ENCODE results near the gene CSF3R. TPM values are rescaled to one million over a fixed set of nuclear protein-coding genes. Genes with fewer than 3 reads are reported as not detected.

CSF3R gene
- total and polyA plus RNA-seq, 2 donors (not counting 1 experiment from before 2014, with no cell fraction given), result 0.30 to 6.3 TPM

GRCh38 chr1:36467700-36468455 is 14.8 kb downstream of the CSF3R start:
- Histone ChIP-seq H3K36me3 (replicated peaks in 1 of 2; ENCODE audit: control extremely low read depth in 1 of 2, control insufficient read depth in 1 of 2, extremely low read depth in 1 of 2, insufficient read depth in 2 of 2, low read length in 1 of 2) (no peaks in the 10 kb centered on the region), H3K9ac (ENCODE audit: low read length) (no peak overlapping the region), H3K4me1 (ENCODE audit: control insufficient read depth in 2 of 2, insufficient read depth in 2 of 2, low read length in 2 of 2) (peaks cover 11 to 17% of the 10 kb centered on the region in 2 donors), H2AFZ (ENCODE audit: insufficient read depth, low read depth, low read length, poor library complexity, severe bottlenecking) (no peak overlapping the region), H3K4me2 (replicated peaks; ENCODE audit: low read depth, low read length, poor library complexity, severe bottlenecking) (no peak overlapping the region), H4K20me1 (ENCODE audit: control insufficient read depth, insufficient read depth, low read length, poor library complexity, severe bottlenecking) (no peaks in the 10 kb centered on the region), H3K27ac (ENCODE audit: low read length in 2 of 2) (no peak overlapping the region), H3K9me3 (ENCODE audit: control extremely low read depth in 1 of 3, control insufficient read depth in 2 of 3, insufficient read depth in 1 of 3, low read length in 2 of 3) (no peaks in the 10 kb centered on the region), H3K79me2 (ENCODE audit: control insufficient read depth, insufficient read depth, low read length) (peaks cover 10% of the 10 kb centered on the region), H3K27me3 (replicated peaks in 1 of 4; ENCODE audit: control extremely low read depth in 1 of 4, control insufficient read depth in 3 of 4, insufficient read depth in 4 of 4, low read length in 3 of 4) (no peaks in the 10 kb centered on the region), H3K4me3 (ENCODE audit: control extremely low read depth in 1 of 5, extremely low read depth in 1 of 5, insufficient read depth in 1 of 5, low read depth in 2 of 5, low read length in 4 of 5) (no peak overlapping the region)
- Mint-ChIP-seq H3K27me3 (no peaks in the 10 kb centered on the region), H3K4me1 (peaks cover 19% of the 10 kb centered on the region), H3K4me3 (no peak overlapping the region), H3K9me3 (ENCODE audit: insufficient read depth) (no peaks in the 10 kb centered on the region), H3K27ac (no peak overlapping the region)
- ChIA-PET POLR2A (no interaction called here), CTCF (no interaction called here)
- intact Hi-C loops (cut with micrococcal nuclease), result no loop called here
- 97% methylated on average over 8 of the region's 10 CpGs for WGBS (ENCODE audit: insufficient coverage)
- TF ChIP-seq CTCF (IDR thresholded peaks at IDR 0.05) (no peak), EZH2 (IDR thresholded peaks at IDR 0.05; ENCODE audit: borderline replicate concordance, insufficient read depth, low read depth, low read length, poor library complexity, severe bottlenecking) (no peak)
- ATAC-seq (ENCODE audit: low read depth) (no peak), DNase-seq (no peak)

- peaks cover 23% of the 10 kb centered on the region for H3K4me1 Mint-ChIP-seq
- TF ChIP-seq CTCF (IDR thresholded peaks at IDR 0.05) (no peak), EZH2 (IDR thresholded peaks at IDR 0.05; ENCODE audit: borderline replicate concordance, insufficient read depth, low read depth, low read length, poor library complexity, severe bottlenecking) (no peak)
- H3K4me3 Mint-ChIP-seq, result no peak overlapping the region
- WGBS (ENCODE audit: insufficient coverage), result 94% methylated on average over 2 of the region's 4 CpGs
- Histone ChIP-seq H3K9me3 (ENCODE audit: control extremely low read depth in 1 of 3, control insufficient read depth in 2 of 3, insufficient read depth in 1 of 3, low read length in 2 of 3) (no peaks in the 10 kb centered on the region), H2AFZ (ENCODE audit: insufficient read depth, low read depth, low read length, poor library complexity, severe bottlenecking) (no peak overlapping the region), H3K36me3 (replicated peaks in 1 of 2; ENCODE audit: control extremely low read depth in 1 of 2, control insufficient read depth in 1 of 2, extremely low read depth in 1 of 2, insufficient read depth in 2 of 2, low read length in 1 of 2) (peaks cover 0 to 1% of the 10 kb centered on the region in 2 experiments), H3K4me3 (ENCODE audit: control extremely low read depth in 1 of 5, extremely low read depth in 1 of 5, insufficient read depth in 1 of 5, low read depth in 2 of 5, low read length in 4 of 5) (no peak overlapping the region), H3K79me2 (ENCODE audit: control insufficient read depth, insufficient read depth, low read length) (peaks cover 10% of the 10 kb centered on the region), H3K27me3 (replicated peaks in 1 of 4; ENCODE audit: control extremely low read depth in 1 of 4, control insufficient read depth in 3 of 4, insufficient read depth in 4 of 4, low read length in 3 of 4) (no peaks in the 10 kb centered on the region), H3K27ac (ENCODE audit: low read length in 2 of 2) (no peak overlapping the region), H3K4me1 (ENCODE audit: control insufficient read depth in 2 of 2, insufficient read depth in 2 of 2, low read length in 2 of 2) (peaks cover 11 to 17% of the 10 kb centered on the region in 2 donors), H3K4me2 (replicated peaks; ENCODE audit: low read depth, low read length, poor library complexity, severe bottlenecking) (no peak overlapping the region), H3K9ac (ENCODE audit: low read length) (no peak overlapping the region), H4K20me1 (ENCODE audit: control insufficient read depth, insufficient read depth, low read length, poor library complexity, severe bottlenecking) (peaks cover 4% of the 10 kb centered on the region)
- no peaks in the 10 kb centered on the region for H3K27me3 Mint-ChIP-seq
- ChIA-PET CTCF (no interaction called here), POLR2A (no interaction called here)
- intact Hi-C loops (cut with micrococcal nuclease), result no loop called here
- H3K27ac Mint-ChIP-seq, result no peak overlapping the region
- DNase-seq (no peak), ATAC-seq (ENCODE audit: low read depth) (no peak)
- H3K9me3 Mint-ChIP-seq (ENCODE audit: insufficient read depth), result no peaks in the 10 kb centered on the region
Observed at GRCh38 chr1:36467027-36467410, 15.7 kb downstream of the CSF3R start.
